Vagina (tissue), 2 donors: Measurements from ENCODE around the gene SFMBT2.

Source experiments
- CTCF ChIP-seq, 3 experiments: fragments of 450-650 bp in 2 of 3; fragments of 200-600 bp in 1 of 3; sonication (generic) in 1 of 3; IDR thresholded peaks; one replicate each; pipeline ENCODE4 v1.5.1; 2017 to 2019; ENCODE audit warnings: antibody characterized with exemption in 3 of 3, mild to moderate bottlenecking in 2 of 3, moderate library complexity in 2 of 3
- POLR2A ChIP-seq, 2 donors: fragments of 450-650 bp; IDR thresholded peaks; one replicate each; pipeline ENCODE4 v1.6.1; 2017; ENCODE audit warnings: antibody characterized with exemption in 2 of 2, mild to moderate bottlenecking in 2 of 2, moderate library complexity in 2 of 2
- POLR2AphosphoS5 ChIP-seq, 2 donors: sonication (generic); formaldehyde crosslinking; IDR thresholded peaks; one replicate each; pipeline ENCODE4 v1.9.0; 2017; ENCODE audit warnings: antibody characterized with exemption in 2 of 2, mild to moderate bottlenecking in 2 of 2, low read depth in 1 of 2; ENCODE audit not compliant: insufficient read depth in 1 of 2

- TF ChIP-seq POLR2AphosphoS5 (IDR thresholded peaks at IDR 0.05; ENCODE audit: insufficient read depth in 1 of 2, low read depth in 1 of 2) (no peak), CTCF (IDR thresholded peaks at IDR 0.05) (no peak), POLR2A (IDR thresholded peaks at IDR 0.05) (no peak)
These were observed 73.2 kb downstream of the SFMBT2 start for GRCh38 chr10:7337431-7338171.
